Natural killer cell (primary cell): Measurements from ENCODE around the gene GLO1. TPM values are rescaled to one million over a fixed set of nuclear protein-coding genes. Genes with fewer than 3 reads are reported as not detected.
A peak's percentile ranks its signal among the peaks of the same experiment; 100 is the strongest.

Source experiments
- ATAC-seq, 3 donors: fragments of 150-1000 bp in 2 of 3; fragments of 200-7000 bp in 1 of 3; cut with Tn5 transposase; 1 replicate in 1 of 3; 2 replicates in 2 of 3; pipeline ENCODE4 v1.10.0; 2021; ENCODE audit warnings: mild to moderate bottlenecking in 2 of 3, moderate library complexity in 2 of 3
- DNase-seq, 2 donors: peaks; one replicate each; pipeline versions ENCODE4 v3.0.0 to v3.0.0-alpha.2; 2013 to 2021; ENCODE audit warnings: mixed read lengths in 1 of 2
- H3K27ac ChIP-seq: one replicate; pipeline ENCODE4 v1.5.1; 2013; ENCODE audit warnings: mild to moderate bottlenecking, low read length
- H3K27me3 ChIP-seq: one replicate; pipeline ENCODE4 v1.6.1; 2013; ENCODE audit warnings: low read length; ENCODE audit not compliant: control insufficient read depth, insufficient read depth
- H3K36me3 ChIP-seq: one replicate; pipeline ENCODE4 v1.6.1; 2013; ENCODE audit warnings: low read length; ENCODE audit not compliant: control insufficient read depth, insufficient read depth
- H3K4me1 ChIP-seq: one replicate; pipeline ENCODE4 v1.6.1; 2013; ENCODE audit warnings: low read length; ENCODE audit not compliant: control insufficient read depth, insufficient read depth
- H3K4me3 ChIP-seq: one replicate; pipeline ENCODE4 v1.5.1; 2013; ENCODE audit warnings: low read length
- H3K9me3 ChIP-seq: one replicate; pipeline ENCODE4 v1.6.1; 2013; ENCODE audit warnings: low read length; ENCODE audit not compliant: control insufficient read depth, insufficient read depth
- H3K27ac Mint-ChIP-seq, 2 donors: one replicate each; pipeline ENCODE4 v1.8.0; 2022; ENCODE audit warnings: mild to moderate bottlenecking in 2 of 2, mixed read lengths in 2 of 2, moderate library complexity in 1 of 2
- H3K27me3 Mint-ChIP-seq, 2 donors: one replicate each; pipeline ENCODE4 v1.8.0; 2022; ENCODE audit warnings: low read depth in 2 of 2, mixed read lengths in 2 of 2
- H3K36me3 Mint-ChIP-seq: one replicate; pipeline ENCODE4 v1.8.0; 2022; ENCODE audit warnings: mixed read lengths
- H3K4me1 Mint-ChIP-seq, 2 donors: one replicate each; pipeline ENCODE4 v1.8.0; 2022; ENCODE audit warnings: mixed read lengths in 2 of 2
- H3K4me3 Mint-ChIP-seq: one replicate; pipeline ENCODE4 v1.8.0; 2022; ENCODE audit warnings: mild to moderate bottlenecking, moderate library complexity, mixed read lengths
- H3K9me3 Mint-ChIP-seq, 2 donors: one replicate each; pipeline ENCODE4 v1.8.0; 2022; ENCODE audit warnings: mixed read lengths in 2 of 2
- CTCF ChIP-seq: fragments of 200-600 bp; IDR thresholded peaks from one replicate; pipeline ENCODE4 v1.8.0; 2022; ENCODE audit warnings: antibody characterized with exemption
- WGBS: methylation state at CpG from one replicate; pipeline ENCODE4 v1.1.7; 2013; ENCODE audit warnings: missing lambda C conversion rate; ENCODE audit not compliant: insufficient coverage; 5-methylcytosine and 5-hydroxymethylcytosine counted together
- intact Hi-C: fragments of 100-400 bp; cut with micrococcal nuclease; formaldehyde crosslinking; loops from one replicate; pipeline ENCODE4 v1.14.2; 2022
- total RNA-seq, 4 donors: library from RNA; stranded (reverse); fragments of 120-200 nt in 1 of 4; gene quantifications; one replicate each; pipeline versions ENCODE4 v1.2.3 to v1.2.4, GENCODE V29; 2013 to 2022

The GLO1 gene
- total RNA-seq, result 10 to 100 TPM; 24.2 to 31.3 (median 27.6) TPM
- 65.3 TPM for total RNA-seq (2013)

GRCh38 chr6:38702558-38703397 is at the start of gene GLO1:
GLO1 (minus strand) TSS chr6:38703145; CDS start chr6:38703054, 91 bp downstream.
- peak; percentile 91 to 98 for DNase-seq
- peaks cover 14 to 18% of the 10 kb centered on the region in 2 donors for H3K27me3 Mint-ChIP-seq
- H3K4me3 Mint-ChIP-seq, result peak within 1 kb of the TSS; percentile 95
- no peak for TF ChIP-seq CTCF
- peak within 1 kb of the TSS; percentile 74 for H3K4me3 ChIP-seq
- H3K9me3 Mint-ChIP-seq, result peaks cover 4 to 9% of the 10 kb centered on the region in 2 donors
- H3K4me1 ChIP-seq, result peaks cover 6% of the 10 kb centered on the region
- peak; percentile 99 to 100 (median 99) for ATAC-seq
- H3K27ac ChIP-seq, result peak within 1 kb of the TSS; percentile 85
- WGBS, result under 1% methylated on average over 52 of the region's 53 CpGs
- H3K36me3 Mint-ChIP-seq, result peaks cover 8% of the 10 kb centered on the region
- H3K4me1 Mint-ChIP-seq, result peaks cover 20 to 45% of the 10 kb centered on the region in 2 donors
- peaks cover 8% of the 10 kb centered on the region for H3K9me3 ChIP-seq
- peaks cover 3% of the 10 kb centered on the region for H3K27me3 ChIP-seq
- H3K36me3 ChIP-seq, result no peaks in the 10 kb centered on the region
- intact Hi-C loops, result loop anchor here (5.0 kb wide), 1 partner anchor 835 kb away; no protein-coding TSS in a partner anchor
- peak within 1 kb of the TSS; percentile 87 to 96 for H3K27ac Mint-ChIP-seq

DNA sequence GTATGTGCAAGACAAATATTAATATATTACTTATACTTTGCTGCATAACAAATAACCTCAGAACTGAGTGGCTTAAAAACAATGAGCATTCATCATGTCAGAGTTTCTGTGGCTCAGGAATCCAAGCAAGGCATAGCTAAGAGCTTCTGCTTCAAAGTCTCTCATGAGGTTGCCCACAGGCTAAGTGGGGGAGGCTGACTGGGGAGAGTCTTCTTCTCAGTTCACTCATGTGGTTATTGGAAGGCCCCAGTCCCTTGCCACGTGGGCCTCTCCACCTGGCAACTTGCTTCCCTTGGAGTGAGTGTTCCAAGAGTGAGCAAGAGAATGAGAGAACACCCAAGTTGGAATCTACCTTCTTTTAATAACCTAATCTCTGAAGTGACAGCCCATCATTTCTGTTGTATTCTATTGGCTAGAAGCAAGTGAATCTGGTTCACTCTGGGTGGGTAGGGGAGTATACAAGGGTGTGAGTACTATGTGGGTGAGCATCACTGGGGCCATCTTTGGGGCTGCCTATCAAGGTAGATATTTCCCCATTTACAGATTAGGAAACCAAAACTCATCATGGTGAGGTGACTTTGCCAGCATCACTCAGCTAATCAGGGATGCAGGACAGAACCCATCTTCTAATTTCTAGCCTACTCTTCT is 48.1 kb upstream of the GLO1 start:
- no peaks in the 10 kb centered on the region for H3K9me3 Mint-ChIP-seq
- no peak overlapping the region for H3K4me3 Mint-ChIP-seq
- Histone ChIP-seq H3K9me3 (no peaks in the 10 kb centered on the region), H3K4me1 (no peaks in the 10 kb centered on the region), H3K4me3 (no peak overlapping the region), H3K27me3 (no peaks in the 10 kb centered on the region), H3K36me3 (no peaks in the 10 kb centered on the region), H3K27ac (no peak overlapping the region)
- no peak for ATAC-seq
- H3K4me1 Mint-ChIP-seq, result no peaks in the 10 kb centered on the region
- H3K27me3 Mint-ChIP-seq, result peaks cover 6 to 19% of the 10 kb centered on the region in 2 donors
- intact Hi-C loops, result no loop called here
- no peak for DNase-seq
- no CpG with 5 or more reads among the region's 1 CpG for WGBS
- no peak for TF ChIP-seq CTCF
- H3K36me3 Mint-ChIP-seq, result no peaks in the 10 kb centered on the region
- no peak overlapping the region for H3K27ac Mint-ChIP-seq

DNA sequence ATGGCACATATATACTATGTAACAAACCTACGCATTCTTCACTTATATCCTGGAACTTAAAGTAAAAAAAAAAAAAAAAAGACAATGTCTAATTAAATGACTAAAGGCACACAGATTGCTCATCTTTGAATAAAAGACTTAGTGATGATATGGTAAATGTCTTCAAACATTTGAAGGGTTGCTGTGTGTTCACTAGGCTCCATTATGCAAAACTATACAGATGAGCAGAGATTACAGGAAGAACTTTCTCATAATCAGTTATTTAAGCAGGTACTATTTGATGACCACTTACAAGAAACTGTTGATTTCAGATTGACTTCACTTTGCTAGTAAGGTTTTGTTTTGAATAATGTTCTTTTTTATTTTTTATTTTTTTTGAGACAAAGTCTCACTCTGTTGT is 46.5 kb upstream of the GLO1 start:
- no peak for ATAC-seq

More for the DNA sequence above, 46.5 kb upstream of the GLO1 start:
- no peak for TF ChIP-seq CTCF
- no peak for DNase-seq
- H3K27me3 Mint-ChIP-seq, result peaks cover 17 to 36% of the 10 kb centered on the region in 2 donors
- Histone ChIP-seq H3K4me3 (no peak overlapping the region), H3K4me1 (no peaks in the 10 kb centered on the region), H3K27ac (no peak overlapping the region), H3K36me3 (no peaks in the 10 kb centered on the region), H3K9me3 (no peaks in the 10 kb centered on the region), H3K27me3 (no peaks in the 10 kb centered on the region)
- intact Hi-C loops, result no loop called here
- no peaks in the 10 kb centered on the region for H3K9me3 Mint-ChIP-seq
- no peak overlapping the region for H3K4me3 Mint-ChIP-seq
- H3K27ac Mint-ChIP-seq, result no peak overlapping the region
- WGBS, result no CpG with 5 or more reads among the region's 1 CpG
- no peaks in the 10 kb centered on the region for H3K4me1 Mint-ChIP-seq
- H3K36me3 Mint-ChIP-seq, result no peaks in the 10 kb centered on the region
